ENCODE results near the gene OXT. TPM values are rescaled to one million over a fixed set of nuclear protein-coding genes. Genes with fewer than 3 reads are reported as not detected.

The OXT gene
- total RNA-seq, 4 donors from 2014 or later, result 1.8 TPM; not detected in 3

- WGBS, 2 donors, result 11 to 31% methylated on average over 27 to 48 of the region's 76 CpGs
- Histone ChIP-seq H3K27me3 (peaks cover 0 to 72% of the 10 kb centered on the region in 2 donors), H3K9me3 (no peaks in the 10 kb centered on the region), H3K4me1 (peaks cover 0 to 28% (median 2%) of the 10 kb centered on the region in 4 donors), H3K27ac (no peak overlapping the region), H3K36me3 (no peaks in the 10 kb centered on the region), H3K4me3 (peak overlapping the region in 1 of 4 donors; percentile 34)
- no peak for TF ChIP-seq POLR2A (IDR thresholded peaks at IDR 0.05)
- no peak for TF ChIP-seq EP300 (IDR thresholded peaks at IDR 0.05)
- TF ChIP-seq, protein P1, sequence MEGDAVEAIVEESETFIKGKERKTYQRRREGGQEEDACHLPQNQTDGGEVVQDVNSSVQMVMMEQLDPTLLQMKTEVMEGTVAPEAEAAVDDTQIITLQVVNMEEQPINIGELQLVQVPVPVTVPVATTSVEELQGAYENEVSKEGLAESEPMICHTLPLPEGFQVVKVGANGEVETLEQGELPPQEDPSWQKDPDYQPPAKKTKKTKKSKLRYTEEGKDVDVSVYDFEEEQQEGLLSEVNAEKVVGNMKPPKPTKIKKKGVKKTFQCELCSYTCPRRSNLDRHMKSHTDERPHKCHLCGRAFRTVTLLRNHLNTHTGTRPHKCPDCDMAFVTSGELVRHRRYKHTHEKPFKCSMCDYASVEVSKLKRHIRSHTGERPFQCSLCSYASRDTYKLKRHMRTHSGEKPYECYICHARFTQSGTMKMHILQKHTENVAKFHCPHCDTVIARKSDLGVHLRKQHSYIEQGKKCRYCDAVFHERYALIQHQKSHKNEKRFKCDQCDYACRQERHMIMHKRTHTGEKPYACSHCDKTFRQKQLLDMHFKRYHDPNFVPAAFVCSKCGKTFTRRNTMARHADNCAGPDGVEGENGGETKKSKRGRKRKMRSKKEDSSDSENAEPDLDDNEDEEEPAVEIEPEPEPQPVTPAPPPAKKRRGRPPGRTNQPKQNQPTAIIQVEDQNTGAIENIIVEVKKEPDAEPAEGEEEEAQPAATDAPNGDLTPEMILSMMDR (IDR thresholded peaks at IDR 0.05), result no peak
- DNase-seq (ENCODE audit: low spot score in 2 of 2), result no peak
These were observed 11.8 kb downstream of the OXT start for GRCh38 chr20:3082955-3083952.

- TF ChIP-seq EP300 (IDR thresholded peaks at IDR 0.05), result no peak
- TF ChIP-seq, protein P1 (IDR thresholded peaks at IDR 0.05), result no peak
- H3K27ac ChIP-seq, result no peak within 1 kb of the TSS
- no peak for DNase-seq (ENCODE audit: low spot score in 2 of 2)
- H3K27me3 ChIP-seq, result peaks cover 0 to 60% of the 10 kb centered on the region in 2 donors
- H3K36me3 ChIP-seq, result no peaks in the 10 kb centered on the region
- H3K4me1 ChIP-seq, result peaks cover 0 to 28% (median 2%) of the 10 kb centered on the region in 4 donors
- H3K9me3 ChIP-seq, result no peaks in the 10 kb centered on the region
- WGBS, 2 donors, result 69 to 86% methylated on average over 15 to 28 of the region's 28 CpGs
- H3K4me3 ChIP-seq, result no peak within 1 kb of the TSS
These were observed 13.0 kb downstream of the OXT start, which contains the start of gene AVP for GRCh38 chr20:3084283-3084985. Gene AVP, minus strand, starts transcription at chr20:3084724. Its CDS starts 50 bp downstream, at chr20:3084674.

DNA sequence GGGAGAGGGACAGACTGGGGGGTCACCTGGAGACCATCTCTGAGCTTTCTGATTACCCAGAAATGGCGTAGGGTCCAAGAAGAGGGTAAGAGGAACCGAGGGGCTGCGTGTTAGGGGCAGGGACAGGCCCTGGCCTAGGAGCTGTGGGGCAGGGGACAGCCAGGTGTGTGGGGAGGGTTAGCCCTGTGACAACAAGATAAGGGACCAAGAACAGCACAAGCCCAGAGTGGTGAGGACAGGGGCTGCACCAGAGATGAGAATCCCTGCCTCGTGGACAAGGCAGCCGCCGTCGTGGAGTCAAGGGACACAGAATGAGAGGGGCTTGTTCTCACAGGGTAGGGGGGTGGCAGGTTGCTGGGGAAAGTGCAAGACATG, 13.6 kb downstream of the OXT start:
- Histone ChIP-seq H3K27me3 (peaks cover 0 to 57% of the 10 kb centered on the region in 2 donors), H3K4me1 (peaks cover 0 to 28% (median 2%) of the 10 kb centered on the region in 4 donors), H3K4me3 (no peak overlapping the region), H3K27ac (no peak overlapping the region), H3K36me3 (no peaks in the 10 kb centered on the region), H3K9me3 (no peaks in the 10 kb centered on the region)
- no peak for DNase-seq (ENCODE audit: low spot score in 2 of 2)
- TF ChIP-seq, protein P1 (IDR thresholded peaks at IDR 0.05), result no peak
- TF ChIP-seq POLR2A (IDR thresholded peaks at IDR 0.05) (no peak), EP300 (IDR thresholded peaks at IDR 0.05) (no peak)
- WGBS, 2 donors, result 79 to 90% methylated on average over 7 of the region's 7 CpGs

DNA sequence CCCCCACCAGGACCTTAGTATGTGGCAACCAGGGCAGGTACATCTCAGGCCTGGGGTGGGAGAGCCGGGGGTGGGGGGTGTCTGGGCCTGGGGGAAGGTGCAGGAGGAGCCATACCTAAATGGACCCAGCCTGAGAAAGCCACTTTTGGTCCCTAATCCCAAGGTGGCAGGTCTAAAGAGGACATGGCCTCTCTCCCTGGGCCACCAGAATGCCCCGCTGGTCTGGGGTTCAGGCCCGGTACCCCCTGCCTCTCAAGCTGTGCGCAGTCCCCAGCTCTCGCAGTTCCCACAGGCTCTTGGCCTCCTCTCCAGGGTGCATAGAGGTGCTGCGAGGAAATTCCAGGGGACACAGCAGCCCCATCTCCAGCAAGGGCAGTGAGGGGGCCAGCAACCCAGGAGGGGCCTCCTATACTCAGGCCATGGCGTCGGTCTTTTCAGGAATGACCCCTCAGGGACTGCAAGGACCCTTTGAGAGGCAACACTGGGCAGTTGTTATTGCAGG, 14.2 kb downstream of the OXT start:
- no peaks in the 10 kb centered on the region for H3K9me3 ChIP-seq
- no peak overlapping the region for H3K27ac ChIP-seq
- H3K4me3 ChIP-seq, result no peak overlapping the region
- no peaks in the 10 kb centered on the region for H3K36me3 ChIP-seq
- H3K27me3 ChIP-seq, result peaks cover 0 to 57% of the 10 kb centered on the region in 2 donors
- TF ChIP-seq POLR2A (IDR thresholded peaks at IDR 0.05) (no peak), EP300 (IDR thresholded peaks at IDR 0.05) (no peak)
- TF ChIP-seq, protein P1 (IDR thresholded peaks at IDR 0.05), result no peak
- H3K4me1 ChIP-seq, result peaks cover 0 to 26% (median 2%) of the 10 kb centered on the region in 4 donors
- 81% methylated on average over 7 of the region's 8 CpGs for WGBS, 2 donors
- no peak for DNase-seq (ENCODE audit: low spot score in 2 of 2)
